C4-2B (cell line): ENCODE measurements around the gene HS1BP3.

Experiments
- H3K27ac ChIP-seq: fragments of 450-650 bp; 2 replicates; pipeline ENCODE4 v1.5.1; 2017
- ZFX ChIP-seq: fragments of 450-650 bp; IDR thresholded peaks from 2 replicates; pipeline ENCODE4 v1.6.1; 2017
- TF ChIP-seq, protein P1 (sequence below): fragments of 450-650 bp; conservative IDR thresholded peaks from 2 replicates; pipeline ENCODE4 v1.5.1; 2017; ENCODE audit warnings: mild to moderate bottlenecking

The HS1BP3 gene

DNA sequence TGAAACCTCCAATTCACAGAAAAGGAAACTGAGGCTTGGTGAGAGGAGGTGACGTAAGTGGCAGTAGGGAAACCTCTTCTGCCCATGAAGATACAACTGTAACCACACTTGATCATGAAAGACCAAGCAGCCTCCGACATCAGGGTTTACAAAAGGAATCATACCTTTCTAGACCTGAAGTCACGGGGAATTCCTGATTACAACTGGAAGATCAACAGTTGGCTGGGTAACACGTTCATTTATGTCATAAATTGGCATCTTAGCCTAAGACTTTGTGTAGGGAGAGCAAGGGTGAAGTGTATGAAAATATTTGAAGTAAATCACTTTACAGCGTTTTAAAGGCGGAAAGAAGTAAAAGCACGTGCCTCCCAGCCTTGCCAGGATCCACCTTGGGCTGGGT, 922 bp downstream of the HS1BP3 start:
- H3K27ac ChIP-seq, result peak overlapping the region; percentile 84; the same call in 1 of the 2 replicates
- TF ChIP-seq ZFX, result no peak
- TF ChIP-seq, protein P1, sequence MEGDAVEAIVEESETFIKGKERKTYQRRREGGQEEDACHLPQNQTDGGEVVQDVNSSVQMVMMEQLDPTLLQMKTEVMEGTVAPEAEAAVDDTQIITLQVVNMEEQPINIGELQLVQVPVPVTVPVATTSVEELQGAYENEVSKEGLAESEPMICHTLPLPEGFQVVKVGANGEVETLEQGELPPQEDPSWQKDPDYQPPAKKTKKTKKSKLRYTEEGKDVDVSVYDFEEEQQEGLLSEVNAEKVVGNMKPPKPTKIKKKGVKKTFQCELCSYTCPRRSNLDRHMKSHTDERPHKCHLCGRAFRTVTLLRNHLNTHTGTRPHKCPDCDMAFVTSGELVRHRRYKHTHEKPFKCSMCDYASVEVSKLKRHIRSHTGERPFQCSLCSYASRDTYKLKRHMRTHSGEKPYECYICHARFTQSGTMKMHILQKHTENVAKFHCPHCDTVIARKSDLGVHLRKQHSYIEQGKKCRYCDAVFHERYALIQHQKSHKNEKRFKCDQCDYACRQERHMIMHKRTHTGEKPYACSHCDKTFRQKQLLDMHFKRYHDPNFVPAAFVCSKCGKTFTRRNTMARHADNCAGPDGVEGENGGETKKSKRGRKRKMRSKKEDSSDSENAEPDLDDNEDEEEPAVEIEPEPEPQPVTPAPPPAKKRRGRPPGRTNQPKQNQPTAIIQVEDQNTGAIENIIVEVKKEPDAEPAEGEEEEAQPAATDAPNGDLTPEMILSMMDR, result no peak

GRCh38 chr2:20649576-20649975, 1.3 kb downstream of the HS1BP3 start:
- TF ChIP-seq, protein P1, result no peak
- no peak for TF ChIP-seq ZFX
- H3K27ac ChIP-seq, result no peak overlapping the region; the same call in 1 of the 2 replicates

GRCh38 chr2:20648831-20649230, 2.1 kb downstream of the HS1BP3 start:
- TF ChIP-seq, protein P1, result no peak
- no peak for TF ChIP-seq ZFX
- no peak overlapping the region for H3K27ac ChIP-seq

GRCh38 chr2:20648206-20648605, 2.7 kb downstream of the HS1BP3 start:
- TF ChIP-seq, protein P1, result no peak
- no peak for TF ChIP-seq ZFX
- H3K27ac ChIP-seq, result no peak overlapping the region

GRCh38 chr2:20647738-20648137, 3.2 kb downstream of the HS1BP3 start:
- no peak overlapping the region for H3K27ac ChIP-seq
- TF ChIP-seq, protein P1, result no peak
- TF ChIP-seq ZFX, result no peak

DNA sequence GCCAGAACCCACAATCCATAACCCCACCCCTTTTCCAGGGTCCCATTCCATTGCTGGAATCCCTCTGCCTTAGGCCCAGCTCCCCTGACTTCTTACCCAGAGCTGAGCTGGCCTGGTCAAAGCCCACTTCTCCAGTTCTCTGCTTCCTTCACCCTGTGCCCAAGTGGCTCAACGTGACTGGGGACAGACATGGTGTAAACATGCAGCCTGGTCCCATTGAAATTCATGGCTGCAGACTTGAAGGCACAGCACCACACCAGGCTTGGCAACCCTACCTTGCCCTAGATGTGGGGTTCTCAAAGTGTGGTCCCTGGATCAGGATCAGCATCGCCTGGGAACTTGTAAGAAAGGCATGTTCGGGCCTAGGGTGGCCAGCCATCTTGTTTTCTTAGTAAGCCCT, 3.7 kb downstream of the HS1BP3 start:
- H3K27ac ChIP-seq, result no peak overlapping the region
- TF ChIP-seq, protein P1, result no peak
- no peak for TF ChIP-seq ZFX

- H3K27ac ChIP-seq, result no peak overlapping the region
- no peak for TF ChIP-seq ZFX
- TF ChIP-seq, protein P1, result no peak
Measured at GRCh38 chr2:20646446-20646845, 4.5 kb downstream of the HS1BP3 start.
